GM12874 (cell line): Measurements from ENCODE around the gene ZHX3.

Experiments used
- TF ChIP-seq, protein P1 (sequence below): IDR thresholded peaks from 2 replicates; pipeline ENCODE4 v1.5.1; 2011; ENCODE audit warnings: low read depth, mild to moderate bottlenecking, control low read depth, low read length, moderate library complexity; ENCODE audit not compliant: insufficient read depth

The ZHX3 gene

DNA sequence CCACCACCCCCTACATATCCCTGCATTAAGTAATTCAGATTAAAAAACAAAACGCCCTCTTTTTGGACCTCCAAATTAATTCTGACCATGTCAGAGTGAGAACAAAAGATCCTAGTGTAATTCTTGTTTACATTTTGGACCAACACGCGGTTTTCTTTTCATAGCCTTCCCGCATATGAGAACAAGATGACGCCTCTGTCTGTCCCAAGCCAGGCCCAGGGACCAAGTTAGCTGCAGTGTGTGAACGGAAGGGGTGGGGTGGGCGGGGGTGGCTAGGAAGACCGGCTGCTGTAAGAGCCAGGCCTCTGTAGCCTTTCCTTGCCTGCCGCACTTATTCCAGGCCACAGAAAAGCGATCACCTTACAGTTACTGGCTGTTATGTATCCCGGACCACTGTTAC, 112.2 kb downstream of the ZHX3 start:
- TF ChIP-seq, protein P1, sequence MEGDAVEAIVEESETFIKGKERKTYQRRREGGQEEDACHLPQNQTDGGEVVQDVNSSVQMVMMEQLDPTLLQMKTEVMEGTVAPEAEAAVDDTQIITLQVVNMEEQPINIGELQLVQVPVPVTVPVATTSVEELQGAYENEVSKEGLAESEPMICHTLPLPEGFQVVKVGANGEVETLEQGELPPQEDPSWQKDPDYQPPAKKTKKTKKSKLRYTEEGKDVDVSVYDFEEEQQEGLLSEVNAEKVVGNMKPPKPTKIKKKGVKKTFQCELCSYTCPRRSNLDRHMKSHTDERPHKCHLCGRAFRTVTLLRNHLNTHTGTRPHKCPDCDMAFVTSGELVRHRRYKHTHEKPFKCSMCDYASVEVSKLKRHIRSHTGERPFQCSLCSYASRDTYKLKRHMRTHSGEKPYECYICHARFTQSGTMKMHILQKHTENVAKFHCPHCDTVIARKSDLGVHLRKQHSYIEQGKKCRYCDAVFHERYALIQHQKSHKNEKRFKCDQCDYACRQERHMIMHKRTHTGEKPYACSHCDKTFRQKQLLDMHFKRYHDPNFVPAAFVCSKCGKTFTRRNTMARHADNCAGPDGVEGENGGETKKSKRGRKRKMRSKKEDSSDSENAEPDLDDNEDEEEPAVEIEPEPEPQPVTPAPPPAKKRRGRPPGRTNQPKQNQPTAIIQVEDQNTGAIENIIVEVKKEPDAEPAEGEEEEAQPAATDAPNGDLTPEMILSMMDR = no peak

DNA sequence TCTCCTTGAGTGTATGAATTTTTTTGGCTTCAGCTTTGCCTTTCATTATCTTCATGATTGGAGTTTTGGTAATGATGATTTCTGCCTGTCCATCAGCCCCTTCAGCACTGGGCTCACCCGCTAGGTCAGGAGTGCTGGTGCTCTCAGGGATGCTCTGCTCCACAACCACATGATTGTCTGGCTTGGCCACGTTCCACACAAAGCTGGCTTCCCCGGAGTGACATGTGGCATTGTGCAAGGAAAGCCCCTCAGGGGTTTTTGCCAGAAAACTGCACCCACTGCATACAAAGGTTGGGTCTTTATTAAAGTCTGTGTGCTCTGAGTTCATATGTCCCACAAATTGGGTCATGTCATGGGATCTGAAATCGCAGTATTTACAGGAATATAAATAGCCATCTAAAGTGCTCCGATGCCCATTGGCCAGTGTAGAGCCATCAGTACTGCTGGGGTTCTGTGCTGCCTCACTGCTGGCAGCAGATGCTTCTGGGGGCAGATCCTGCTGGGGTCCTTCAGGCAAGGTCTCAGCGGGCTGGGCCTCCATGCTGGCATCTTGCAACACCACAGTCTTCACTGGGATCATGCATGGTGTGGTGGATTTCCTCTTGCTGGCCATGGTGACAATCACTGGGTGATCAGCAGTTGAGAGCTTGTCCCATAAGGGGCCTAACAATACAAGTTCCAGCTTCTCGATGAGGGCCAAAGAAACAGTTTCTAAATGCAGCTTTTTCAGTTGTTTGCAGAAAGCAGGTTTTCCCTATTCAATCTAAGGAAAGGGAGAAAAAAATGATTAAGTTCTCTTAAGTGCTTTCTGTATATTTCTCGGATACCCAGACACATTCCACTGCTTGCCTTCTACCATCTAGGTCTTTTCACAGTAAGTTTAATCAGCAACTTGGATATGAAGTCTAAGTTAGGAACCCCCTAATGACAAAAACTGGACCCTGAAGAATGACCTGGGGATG, 112.9 kb downstream of the ZHX3 start:
- TF ChIP-seq, protein P1 = no peak

DNA sequence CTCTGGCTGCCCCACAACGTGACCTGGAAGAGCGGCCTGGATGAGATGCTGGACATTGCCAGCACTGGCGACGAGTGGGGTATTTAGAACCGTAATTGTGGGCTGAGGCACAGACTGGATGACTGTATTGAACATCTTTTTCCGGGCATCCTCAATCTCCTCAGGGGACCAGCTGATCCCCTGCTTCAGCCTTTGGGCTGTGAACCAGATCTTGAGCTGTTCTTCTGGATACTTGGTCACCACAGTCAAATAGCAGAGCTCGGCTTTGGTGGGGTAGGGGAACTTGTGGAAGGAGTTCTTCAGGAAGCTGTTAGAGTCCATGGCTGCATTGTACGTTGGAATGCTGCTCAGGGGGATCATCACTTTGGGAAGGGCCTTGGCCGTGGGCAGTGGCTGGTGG, 113.9 kb downstream of the ZHX3 start:
- TF ChIP-seq, protein P1 = no peak

DNA sequence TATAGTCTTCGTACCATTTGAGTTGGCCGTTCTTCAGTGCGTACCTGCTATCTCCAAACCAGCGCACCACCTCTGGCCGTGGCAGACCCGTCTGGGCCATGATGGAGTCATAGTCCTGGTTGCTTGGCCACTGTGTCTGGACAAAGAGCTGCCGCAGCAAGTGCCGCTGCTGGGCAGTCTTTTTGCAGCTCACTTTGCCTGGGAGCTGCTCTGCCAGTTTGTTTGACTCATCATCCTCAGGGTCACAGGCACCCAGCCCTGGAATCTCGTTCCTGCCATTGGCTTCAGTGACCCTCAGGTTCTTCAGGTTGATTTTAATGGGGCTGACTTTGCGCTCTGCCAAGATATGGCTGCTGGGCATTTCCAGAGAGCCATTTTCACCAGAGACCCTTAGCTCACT, 115.1 kb downstream of the ZHX3 start:
- TF ChIP-seq, protein P1 = no peak

DNA sequence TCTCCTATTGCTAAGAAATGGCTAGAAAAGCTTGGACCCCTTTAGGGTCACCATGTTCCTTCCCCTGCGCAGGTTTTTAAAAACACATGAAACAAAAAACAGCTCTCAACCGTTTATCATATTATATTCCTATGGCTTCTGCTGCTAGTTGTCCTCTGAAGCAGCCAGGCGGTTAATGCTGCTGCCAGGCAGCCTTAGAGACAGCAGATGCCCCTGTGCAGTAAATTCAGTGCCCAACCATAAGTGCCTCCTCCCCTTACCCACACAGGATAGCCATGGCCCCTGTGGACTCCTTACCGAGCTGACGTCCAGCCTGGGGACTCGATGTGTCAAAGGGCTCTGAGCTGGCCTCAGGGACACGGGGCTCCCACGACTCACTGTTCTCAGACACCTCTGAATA, 115.8 kb downstream of the ZHX3 start:
- TF ChIP-seq, protein P1 = no peak

DNA sequence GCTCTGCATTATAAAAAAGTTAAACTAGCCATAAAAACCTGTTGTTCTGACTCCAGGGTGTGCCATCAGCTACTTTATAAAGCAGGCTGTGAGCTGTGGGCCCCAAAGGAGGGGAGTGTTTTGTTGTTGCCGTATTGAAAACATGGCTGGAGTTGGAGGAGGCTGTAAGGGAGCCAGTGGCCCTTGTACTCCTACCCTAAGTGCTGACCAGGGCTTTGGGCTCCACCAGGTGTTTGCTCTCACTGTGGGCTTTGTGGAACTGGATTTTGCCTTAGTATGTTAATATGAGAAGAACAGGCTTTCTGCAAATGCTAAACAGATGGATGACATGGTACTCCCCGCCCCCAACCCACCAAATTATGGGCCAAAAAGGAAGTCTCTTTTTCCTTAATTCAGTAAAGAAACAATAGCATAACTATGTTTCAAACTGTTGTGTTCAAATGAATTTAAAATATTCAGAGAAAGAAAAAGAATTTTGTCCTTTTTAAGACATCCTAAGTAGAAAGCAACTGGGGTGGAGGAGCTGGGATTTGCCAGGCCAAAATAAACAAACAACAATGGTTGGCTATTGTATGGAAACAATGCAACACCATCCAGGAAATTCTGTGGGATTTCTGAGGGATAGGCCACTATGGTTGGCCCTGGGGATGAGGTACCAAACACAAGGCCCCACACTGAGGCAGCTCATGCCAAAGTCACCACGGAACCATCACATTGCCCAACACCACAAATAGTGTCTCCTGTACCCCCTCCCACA, 116.9 kb downstream of the ZHX3 start:
- TF ChIP-seq, protein P1 = no peak

DNA sequence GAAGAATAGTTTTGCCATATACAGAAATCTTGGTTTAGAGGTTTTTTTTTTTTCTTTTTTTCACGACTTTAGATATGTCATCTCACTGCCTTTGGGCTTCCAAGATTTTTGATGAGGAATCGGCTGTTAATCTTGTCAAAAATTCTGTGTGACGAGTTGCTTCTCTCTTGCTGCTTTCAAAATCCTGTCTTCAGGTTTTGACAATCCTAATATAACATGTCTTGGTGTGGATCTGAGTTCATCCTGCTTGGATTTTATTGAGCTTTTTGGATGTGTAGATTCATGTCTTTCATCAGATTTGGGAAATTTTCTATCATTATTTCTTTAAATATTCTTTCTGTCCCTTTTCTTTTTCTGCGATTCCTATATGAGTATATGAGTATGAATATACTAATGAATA, 119.1 kb downstream of the ZHX3 start:
- TF ChIP-seq, protein P1 = no peak
